Testis (tissue), 2 donors: ENCODE measurements around the gene ME3.

Experiments used
- CTCF ChIP-seq, 3 experiments: fragments of 450-650 bp in 2 of 3; fragments of 200-600 bp in 1 of 3; sonication (generic) in 1 of 3; IDR thresholded peaks; one replicate each; pipeline ENCODE4 v1.5.1; 2016 to 2019; ENCODE audit warnings: antibody characterized with exemption in 3 of 3, mild to moderate bottlenecking in 2 of 3, moderate library complexity in 1 of 3
- POLR2A ChIP-seq: fragments of 450-650 bp; IDR thresholded peaks from one replicate; pipeline ENCODE4 v1.6.1; 2017; ENCODE audit warnings: antibody characterized with exemption, mild to moderate bottlenecking, moderate library complexity

- TF ChIP-seq CTCF (IDR thresholded peaks at IDR 0.05) (no peak), POLR2A (no peak)
These were observed 107.0 kb downstream of the ME3 start for GRCh38 chr11:86565388-86565787.
